Gastroesophageal sphincter (tissue), 4 donors: ENCODE results near the gene PRDM16. TPM values are rescaled to one million over a fixed set of nuclear protein-coding genes. Genes with fewer than 3 reads are reported as not detected.

Source experiments
- ATAC-seq: fragments of 150-250 bp; one replicate; pipeline ENCODE4 v1.9.1; 2016; ENCODE audit warnings: mild to moderate bottlenecking, moderate library complexity
- H3K27ac ChIP-seq, 4 donors: fragments of 200-600 bp; sonication (generic) in 3 of 4; 1 replicate in 3 of 4; 2 replicates in 1 of 4; pipeline ENCODE4 v1.5.1; 2016 to 2019
- H3K27me3 ChIP-seq: fragments of 200-600 bp; sonication (generic); one replicate; pipeline ENCODE4 v1.5.1; 2019
- H3K36me3 ChIP-seq, 2 donors: fragments of 200-600 bp; sonication (generic); one replicate each; pipeline ENCODE4 v1.5.1; 2019; ENCODE audit warnings: control low read depth in 1 of 2
- H3K4me1 ChIP-seq, 3 donors: fragments of 200-600 bp; sonication (generic); 1 replicate in 2 of 3; 2 replicates in 1 of 3; pipeline ENCODE4 v1.5.1; 2016 to 2019; ENCODE audit warnings: control low read depth in 2 of 3
- H3K4me3 ChIP-seq, 2 donors: fragments of 200-600 bp; sonication (generic); one replicate each; pipeline ENCODE4 v1.5.1; 2019; ENCODE audit warnings: mild to moderate bottlenecking in 1 of 2, moderate library complexity in 1 of 2
- H3K9me3 ChIP-seq, 3 donors: fragments of 200-600 bp; sonication (generic); one replicate each; pipeline ENCODE4 v1.5.1; 2017 to 2019; ENCODE audit warnings: control low read depth in 2 of 3
- EP300 ChIP-seq: sonication (generic); formaldehyde crosslinking; IDR thresholded peaks from one replicate; pipeline ENCODE4 v1.6.1; 2017; ENCODE audit warnings: antibody characterized with exemption, mild to moderate bottlenecking
- POLR2A ChIP-seq, 2 donors: fragments of 450-650 bp; IDR thresholded peaks; one replicate each; pipeline ENCODE4 v1.6.1; 2017; ENCODE audit warnings: antibody characterized with exemption in 2 of 2, mild to moderate bottlenecking in 2 of 2, moderate library complexity in 1 of 2
- POLR2AphosphoS5 ChIP-seq: sonication (generic); formaldehyde crosslinking; IDR thresholded peaks from one replicate; pipeline ENCODE4 v1.6.1; 2017; ENCODE audit warnings: antibody characterized with exemption
- WGBS, 2 donors: methylation state at CpG; one replicate each; pipeline ENCODE4 v1.1.5; 2018; ENCODE audit warnings: low coverage in 1 of 2; 5-methylcytosine and 5-hydroxymethylcytosine counted together
- total RNA-seq, 4 donors: library from RNA; depleted of rRNA; stranded (reverse); fragments of >200 nt; gene quantifications; one replicate each; pipeline ENCODE4 v1.1.0, GENCODE V29; 2016
- TF ChIP-seq, protein P1 (sequence below), 4 experiments: fragments of 200-600 bp in 2 of 4; fragments of 450-650 bp in 2 of 4; sonication (generic) in 1 of 4; IDR thresholded peaks; one replicate each; pipeline ENCODE4 v1.5.1; 2017 to 2019; ENCODE audit warnings: antibody characterized with exemption in 4 of 4, mild to moderate bottlenecking in 2 of 4, moderate library complexity in 2 of 4

The PRDM16 gene
- total RNA-seq, 4 donors from 2014 or later: 1.1 to 3.4 (median 1.6) TPM

DNA sequence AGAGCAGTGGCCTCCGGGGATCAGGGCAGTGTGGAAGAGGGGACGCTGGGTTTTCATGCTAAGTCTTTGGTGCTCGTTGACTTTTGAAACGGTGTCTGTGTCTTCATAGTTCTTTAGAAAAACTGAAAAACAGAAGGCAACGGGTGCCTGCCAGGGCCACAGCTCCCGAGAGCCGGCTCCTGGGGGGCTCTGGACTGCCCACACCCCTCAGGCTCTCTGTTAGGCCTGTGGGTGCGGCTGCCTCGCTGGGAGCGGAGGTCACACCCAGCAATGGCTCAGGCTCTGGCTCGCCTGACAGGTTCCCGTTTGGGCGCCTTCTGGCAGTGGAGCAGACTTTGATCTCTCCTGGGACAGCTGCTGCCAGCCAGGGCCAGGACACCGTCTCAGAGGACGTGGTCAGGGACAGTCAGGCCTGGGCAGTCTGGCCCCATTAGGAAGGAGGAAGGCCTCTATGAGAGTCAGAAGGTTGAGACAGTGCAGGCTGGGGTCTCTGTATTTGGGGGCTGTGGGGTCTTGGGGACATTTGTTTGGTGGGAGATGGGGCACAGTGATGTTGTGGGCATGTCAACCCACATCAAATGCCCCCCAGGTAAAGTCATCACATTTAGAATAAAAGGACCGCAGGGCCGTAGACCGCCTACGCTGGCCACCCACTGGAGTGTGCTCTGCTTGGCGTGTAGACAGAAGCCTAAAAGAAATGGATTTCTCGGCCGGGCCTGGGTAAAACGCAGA lies 391.1 kb downstream of the PRDM16 start:
- no peak overlapping the region for H3K4me3 ChIP-seq
- no peak for TF ChIP-seq POLR2A (IDR thresholded peaks at IDR 0.05)
- TF ChIP-seq EP300: no peak
- no peak for TF ChIP-seq POLR2AphosphoS5
- TF ChIP-seq, protein P1, sequence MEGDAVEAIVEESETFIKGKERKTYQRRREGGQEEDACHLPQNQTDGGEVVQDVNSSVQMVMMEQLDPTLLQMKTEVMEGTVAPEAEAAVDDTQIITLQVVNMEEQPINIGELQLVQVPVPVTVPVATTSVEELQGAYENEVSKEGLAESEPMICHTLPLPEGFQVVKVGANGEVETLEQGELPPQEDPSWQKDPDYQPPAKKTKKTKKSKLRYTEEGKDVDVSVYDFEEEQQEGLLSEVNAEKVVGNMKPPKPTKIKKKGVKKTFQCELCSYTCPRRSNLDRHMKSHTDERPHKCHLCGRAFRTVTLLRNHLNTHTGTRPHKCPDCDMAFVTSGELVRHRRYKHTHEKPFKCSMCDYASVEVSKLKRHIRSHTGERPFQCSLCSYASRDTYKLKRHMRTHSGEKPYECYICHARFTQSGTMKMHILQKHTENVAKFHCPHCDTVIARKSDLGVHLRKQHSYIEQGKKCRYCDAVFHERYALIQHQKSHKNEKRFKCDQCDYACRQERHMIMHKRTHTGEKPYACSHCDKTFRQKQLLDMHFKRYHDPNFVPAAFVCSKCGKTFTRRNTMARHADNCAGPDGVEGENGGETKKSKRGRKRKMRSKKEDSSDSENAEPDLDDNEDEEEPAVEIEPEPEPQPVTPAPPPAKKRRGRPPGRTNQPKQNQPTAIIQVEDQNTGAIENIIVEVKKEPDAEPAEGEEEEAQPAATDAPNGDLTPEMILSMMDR (IDR thresholded peaks at IDR 0.05): no peak
- peak overlapping the region in 2 of 4 donors; percentile 35 to 47 for H3K27ac ChIP-seq
- no peaks in the 10 kb centered on the region for H3K9me3 ChIP-seq
- H3K36me3 ChIP-seq: no peaks in the 10 kb centered on the region
- ATAC-seq: no peak
- peaks cover 35% of the 10 kb centered on the region for H3K27me3 ChIP-seq
- H3K4me1 ChIP-seq: peaks cover 0 to 15% (median 2%) of the 10 kb centered on the region in 3 donors
- 61 to 72% methylated on average over 5 to 8 of the region's 23 CpGs for WGBS, 2 donors

DNA sequence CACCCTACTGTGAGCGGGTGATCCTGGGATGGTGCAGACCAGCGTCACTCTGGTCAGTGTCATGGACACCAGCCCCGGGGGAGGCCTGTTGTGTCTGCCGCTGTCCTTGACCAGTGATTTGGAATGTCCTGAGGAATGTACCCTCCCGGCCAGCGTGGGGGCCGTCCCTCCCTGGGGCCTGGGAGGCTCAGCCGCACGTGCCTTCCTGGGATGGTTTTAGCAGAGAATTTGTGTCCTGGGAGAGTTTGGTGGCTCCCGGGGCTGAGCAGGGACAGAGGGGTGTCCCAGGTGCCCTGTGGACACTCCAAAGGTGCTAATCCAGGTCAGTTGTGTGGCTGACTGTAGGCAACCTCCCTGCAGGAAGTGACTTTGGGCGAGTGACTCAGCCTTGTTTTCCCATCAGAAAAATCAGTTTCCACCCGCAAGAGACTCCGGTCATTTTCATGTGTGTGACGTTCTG lies 391.7 kb downstream of the PRDM16 start:
- WGBS, 2 donors: 53 to 57% methylated on average over 6 of the region's 14 CpGs
- Histone ChIP-seq H3K4me1 (peaks cover 0 to 12% (median 0%) of the 10 kb centered on the region in 3 donors), H3K27me3 (peaks cover 29% of the 10 kb centered on the region), H3K36me3 (no peaks in the 10 kb centered on the region), H3K27ac (peak overlapping the region in 2 of 4 donors; percentile 35 to 47), H3K9me3 (no peaks in the 10 kb centered on the region), H3K4me3 (no peak overlapping the region)
- ATAC-seq: no peak
- no peak for TF ChIP-seq POLR2A (IDR thresholded peaks at IDR 0.05)
- no peak for TF ChIP-seq EP300
- TF ChIP-seq, protein P1 (IDR thresholded peaks at IDR 0.05): no peak
- no peak for TF ChIP-seq POLR2AphosphoS5

DNA sequence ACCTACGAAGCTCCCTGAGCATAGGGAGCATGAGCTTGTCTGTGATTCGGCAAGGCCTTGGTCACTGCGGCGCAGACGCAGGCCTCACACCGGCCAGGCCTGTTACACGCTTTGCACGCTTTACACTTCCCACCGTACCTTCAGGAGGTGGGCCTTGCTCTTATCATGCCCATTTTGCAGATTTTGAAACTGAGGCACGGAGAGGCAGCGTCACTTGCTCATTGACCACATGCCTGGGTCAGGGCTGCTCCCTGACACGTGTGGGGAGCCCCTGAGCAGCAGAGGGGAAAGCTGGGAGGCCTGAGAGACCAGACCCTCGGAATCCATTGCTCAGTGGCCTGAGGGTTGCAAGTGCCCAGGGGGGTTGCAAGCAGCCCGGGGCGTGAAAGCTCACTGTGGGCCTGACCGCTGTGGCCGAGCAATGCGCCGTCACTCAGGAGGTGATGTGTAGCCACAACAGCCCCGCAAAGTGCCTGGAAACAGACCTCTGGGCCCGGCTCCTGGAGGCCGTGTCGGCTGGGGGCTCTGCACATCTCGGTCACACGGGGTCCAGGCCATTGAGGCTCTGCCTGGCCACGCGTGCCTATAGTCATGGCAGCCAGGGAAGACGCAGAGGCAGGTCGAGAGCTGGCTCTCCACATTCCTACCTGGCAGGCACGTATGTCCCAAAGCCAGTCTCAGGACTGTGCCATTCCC lies 392.4 kb downstream of the PRDM16 start:
- Histone ChIP-seq H3K4me3 (no peak overlapping the region), H3K27me3 (peaks cover 22% of the 10 kb centered on the region), H3K9me3 (no peaks in the 10 kb centered on the region), H3K4me1 (peaks cover 0 to 12% (median 0%) of the 10 kb centered on the region in 3 donors), H3K36me3 (no peaks in the 10 kb centered on the region), H3K27ac (no peak overlapping the region)
- 83 to 96% methylated on average over 3 to 8 of the region's 30 CpGs for WGBS, 2 donors
- no peak for TF ChIP-seq POLR2A (IDR thresholded peaks at IDR 0.05)
- TF ChIP-seq, protein P1 (IDR thresholded peaks at IDR 0.05): no peak
- TF ChIP-seq EP300: no peak
- TF ChIP-seq POLR2AphosphoS5: no peak
- no peak for ATAC-seq

DNA sequence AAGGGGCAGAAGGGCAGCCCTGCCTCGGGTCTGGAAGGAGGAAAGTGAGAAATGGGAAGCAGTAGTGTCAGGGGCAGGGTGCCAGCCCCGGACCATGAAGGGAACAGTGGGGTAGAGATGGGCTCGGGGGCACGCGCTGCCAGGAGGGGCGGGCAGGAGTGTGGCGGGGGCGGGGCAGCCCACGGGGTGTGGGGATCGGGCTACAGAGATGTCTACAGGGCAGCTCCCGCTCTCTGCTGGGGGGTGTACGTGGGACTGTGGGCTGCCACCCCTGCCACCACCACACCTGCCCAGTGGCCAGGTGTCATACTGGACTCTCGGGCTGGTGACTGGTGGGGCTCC lies 392.9 kb downstream of the PRDM16 start:
- no peak for TF ChIP-seq POLR2AphosphoS5
- TF ChIP-seq POLR2A (IDR thresholded peaks at IDR 0.05): no peak
- TF ChIP-seq, protein P1 (IDR thresholded peaks at IDR 0.05): no peak
- no peak for TF ChIP-seq EP300
- Histone ChIP-seq H3K36me3 (no peaks in the 10 kb centered on the region), H3K27ac (no peak overlapping the region), H3K9me3 (no peaks in the 10 kb centered on the region), H3K4me3 (no peak overlapping the region), H3K27me3 (peaks cover 19% of the 10 kb centered on the region), H3K4me1 (peaks cover 0 to 12% (median 0%) of the 10 kb centered on the region in 3 donors)
- 80% methylated on average over 1 of the region's 13 CpGs; no CpG with 5 or more reads in 1 of the 2 donors for WGBS, 2 donors
- ATAC-seq: no peak
